HG03521 (cell line): Measurements from ENCODE around the gene CTIF.

Experiments used
- ATAC-seq: cut with Tn5 transposase; IDR thresholded peaks from one replicate; pipeline ENCODE4 v1.9.1; 2021; ENCODE audit warnings: mild to moderate bottlenecking, moderate library complexity; ENCODE audit not compliant: unreplicated experiment

Gene CTIF

GRCh38 chr18:48838166-48838775 is 299.4 kb downstream of the CTIF start:
- ATAC-seq: no peak

DNA sequence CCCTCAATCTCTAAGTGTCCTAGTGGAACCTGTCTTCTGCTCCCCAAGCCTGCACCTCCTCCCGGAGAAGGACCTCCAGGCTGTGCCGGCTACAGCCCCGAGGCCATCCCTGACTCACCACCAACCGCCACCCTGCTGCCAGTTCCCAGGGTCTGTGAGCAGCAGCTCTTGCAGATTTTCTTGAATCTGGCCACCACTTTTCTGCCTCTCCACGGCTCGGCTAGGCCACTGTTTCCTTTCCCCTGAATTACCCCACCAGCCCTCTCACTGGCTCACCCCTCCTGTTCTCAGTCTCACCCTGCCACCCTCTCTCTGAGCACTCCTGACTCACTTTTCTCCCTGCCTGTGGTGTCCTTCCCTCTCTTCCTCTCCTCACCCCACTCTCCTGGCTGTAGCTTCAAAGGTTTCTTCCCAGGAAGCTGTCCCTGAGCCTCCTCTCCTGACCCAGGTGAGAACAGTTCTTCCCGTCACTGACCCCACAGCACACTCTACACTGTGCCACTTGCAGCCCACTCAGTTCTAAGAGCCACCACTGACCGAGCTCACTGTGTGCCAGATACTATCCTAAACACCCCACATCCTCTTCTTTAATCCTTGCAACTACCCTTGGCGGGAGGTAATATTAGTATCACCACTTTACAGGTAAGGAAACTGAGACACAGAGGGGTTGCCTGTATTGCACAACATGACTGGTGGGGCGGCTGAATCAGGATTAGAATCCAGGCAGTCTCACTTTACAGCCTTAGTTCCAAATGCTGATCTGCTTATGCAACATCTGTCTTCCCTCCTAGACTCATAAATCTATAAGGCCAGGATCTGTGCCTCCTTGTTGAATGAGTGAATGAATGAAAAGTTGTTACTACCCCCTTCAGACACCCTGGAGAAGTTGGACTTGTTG is 300.3 kb downstream of the CTIF start:
- ATAC-seq: no peak

- ATAC-seq: no peak
Measured at GRCh38 chr18:48839819-48840490, 301.1 kb downstream of the CTIF start.

DNA sequence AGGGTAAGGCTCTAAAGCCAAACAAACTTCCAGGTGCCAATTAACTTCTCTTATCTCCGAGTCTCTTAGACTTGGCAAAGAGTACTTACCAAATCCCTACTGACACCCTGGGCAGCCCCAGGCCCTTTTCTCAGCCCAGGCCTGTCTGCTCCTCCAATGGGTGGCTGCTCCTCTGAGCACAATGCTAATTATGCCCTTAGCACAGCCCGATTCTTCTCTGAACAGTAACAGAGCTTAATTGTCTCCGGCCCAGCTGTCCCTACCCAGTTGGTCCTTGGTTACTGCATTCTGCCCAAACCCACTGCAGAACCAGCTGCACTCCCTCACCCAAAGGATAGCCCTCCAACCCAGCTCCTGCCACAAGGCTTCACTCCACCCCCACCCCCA is 301.7 kb downstream of the CTIF start:
- no peak for ATAC-seq

DNA sequence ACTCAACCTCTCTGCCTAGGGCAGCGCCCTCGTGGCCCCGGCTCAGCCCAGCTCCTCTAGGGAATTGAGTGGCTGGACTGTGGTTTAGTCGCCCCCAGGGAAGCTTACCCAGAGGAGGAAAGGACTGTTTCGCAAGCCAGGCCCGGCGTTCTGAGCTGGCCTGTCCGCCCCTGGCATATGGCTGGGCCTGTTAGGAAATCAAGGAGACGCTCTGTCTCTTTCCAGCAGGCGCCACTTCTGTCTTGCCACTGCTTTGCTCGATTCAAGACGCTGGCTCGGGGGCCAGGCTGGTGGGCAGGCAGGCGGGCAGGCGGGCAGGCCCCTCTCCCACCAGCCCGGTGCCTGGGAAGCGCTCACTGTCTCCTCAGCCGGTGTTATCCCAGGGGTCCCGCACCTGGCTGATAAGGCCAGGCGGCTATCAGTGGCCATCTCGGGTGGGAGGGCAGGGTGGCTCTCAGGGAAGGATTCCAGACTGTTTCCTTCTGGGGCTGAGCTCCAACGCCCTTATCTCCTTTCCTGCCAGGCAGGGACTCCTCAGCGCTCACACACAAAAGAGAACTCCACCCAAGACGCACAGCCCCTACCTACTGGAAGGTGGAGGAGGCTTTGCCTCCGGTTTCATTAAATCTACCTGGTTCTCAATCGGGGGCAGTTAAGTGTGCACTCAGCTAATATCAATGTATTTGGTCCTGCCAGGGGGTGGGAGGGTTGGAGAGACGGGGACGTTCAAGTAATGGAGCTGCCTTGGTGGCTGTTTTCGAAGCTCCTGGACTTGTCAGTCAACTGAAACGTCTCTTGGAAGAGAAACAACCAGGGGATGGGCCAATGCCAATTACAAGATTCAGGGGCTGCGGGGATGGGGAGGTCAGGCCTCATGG is 302.8 kb downstream of the CTIF start:
- ATAC-seq: no peak

DNA sequence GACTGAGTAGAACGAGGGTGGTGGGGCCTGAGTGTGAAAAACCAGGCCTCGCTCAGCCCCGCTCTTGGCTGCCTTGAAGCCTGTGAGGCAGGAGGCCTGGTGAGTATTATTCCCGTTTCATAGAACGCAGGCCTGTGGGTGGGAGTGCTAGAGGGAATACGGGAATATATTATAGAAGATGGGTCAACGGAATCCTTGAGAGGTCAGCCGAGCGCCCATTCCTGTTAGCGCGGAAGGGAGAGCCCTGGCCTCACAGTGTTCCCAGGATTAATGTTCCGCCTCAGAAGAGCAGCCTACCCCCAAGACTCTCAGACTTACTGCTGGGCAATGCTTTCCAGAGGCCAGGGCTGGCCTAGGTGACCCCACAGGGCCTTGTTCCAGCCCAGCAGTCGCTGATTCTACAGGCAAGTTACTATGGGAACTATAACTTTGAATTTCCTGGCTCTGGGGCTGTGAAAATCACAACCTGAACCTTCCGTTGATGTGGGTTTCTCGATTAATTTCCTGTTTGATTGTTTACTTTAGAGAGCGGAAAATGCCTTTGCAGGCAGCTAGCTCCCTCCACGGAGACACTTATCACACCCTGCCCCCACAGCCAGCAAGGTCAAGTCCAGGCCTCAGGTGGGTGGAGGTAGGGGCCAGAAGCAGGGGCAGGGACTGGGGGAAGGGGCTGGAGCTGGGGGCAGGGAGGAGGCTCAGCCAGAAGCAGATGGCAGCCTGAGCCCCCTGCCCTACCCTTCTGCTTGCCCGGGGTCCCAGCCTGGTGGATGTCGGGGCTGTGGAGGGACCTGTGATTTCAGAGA is 303.6 kb downstream of the CTIF start:
- no peak for ATAC-seq

GRCh38 chr18:48843162-48843561 is 304.3 kb downstream of the CTIF start:
- no peak for ATAC-seq

- ATAC-seq: no peak
Measured at GRCh38 chr18:48843596-48843995, 304.8 kb downstream of the CTIF start.

DNA sequence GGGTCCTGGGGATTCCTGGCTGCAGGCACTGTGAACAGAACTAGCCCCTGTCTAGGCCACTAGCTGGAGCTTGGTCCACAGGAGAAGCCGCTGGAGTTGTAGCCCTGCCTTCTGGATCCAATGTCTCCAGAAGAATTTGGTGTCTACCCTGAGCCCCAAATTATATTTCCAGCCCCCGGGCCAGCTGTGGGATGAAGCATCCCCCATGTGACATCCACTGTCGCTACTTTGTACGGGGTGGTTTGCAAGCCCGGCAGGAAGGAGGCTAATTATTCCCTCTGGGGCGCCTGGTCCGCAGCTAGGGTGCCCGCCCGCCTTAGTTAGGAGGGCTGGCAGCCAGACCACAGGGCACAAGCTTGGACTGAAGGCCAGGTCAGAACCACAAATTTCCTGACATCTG is 305.4 kb downstream of the CTIF start:
- no peak for ATAC-seq

- no peak for ATAC-seq
Measured at GRCh38 chr18:48845174-48845573, 306.3 kb downstream of the CTIF start.

DNA sequence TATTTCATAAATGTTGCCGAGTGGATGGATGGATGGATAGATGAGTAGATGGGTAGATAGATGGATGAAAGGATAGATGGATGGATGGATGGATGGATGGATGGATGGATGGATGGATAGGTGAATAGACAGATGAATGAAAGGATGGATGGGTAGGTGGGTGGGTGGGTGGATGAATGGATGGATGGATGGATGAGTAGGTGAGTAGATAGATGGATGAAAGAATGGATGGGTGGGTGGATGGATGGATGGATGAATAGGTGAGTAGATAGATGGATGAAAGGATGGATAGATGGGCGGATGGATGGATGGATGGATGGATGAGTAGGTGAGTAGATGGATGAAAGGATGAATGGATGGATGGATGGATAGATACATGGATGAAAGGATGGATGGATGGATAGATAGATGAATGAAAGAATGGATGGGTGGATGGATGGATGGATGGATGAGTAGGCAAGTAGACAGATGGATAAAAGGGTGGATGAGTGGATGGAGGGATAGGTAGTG is 307.6 kb downstream of the CTIF start:
- ATAC-seq: no peak

DNA sequence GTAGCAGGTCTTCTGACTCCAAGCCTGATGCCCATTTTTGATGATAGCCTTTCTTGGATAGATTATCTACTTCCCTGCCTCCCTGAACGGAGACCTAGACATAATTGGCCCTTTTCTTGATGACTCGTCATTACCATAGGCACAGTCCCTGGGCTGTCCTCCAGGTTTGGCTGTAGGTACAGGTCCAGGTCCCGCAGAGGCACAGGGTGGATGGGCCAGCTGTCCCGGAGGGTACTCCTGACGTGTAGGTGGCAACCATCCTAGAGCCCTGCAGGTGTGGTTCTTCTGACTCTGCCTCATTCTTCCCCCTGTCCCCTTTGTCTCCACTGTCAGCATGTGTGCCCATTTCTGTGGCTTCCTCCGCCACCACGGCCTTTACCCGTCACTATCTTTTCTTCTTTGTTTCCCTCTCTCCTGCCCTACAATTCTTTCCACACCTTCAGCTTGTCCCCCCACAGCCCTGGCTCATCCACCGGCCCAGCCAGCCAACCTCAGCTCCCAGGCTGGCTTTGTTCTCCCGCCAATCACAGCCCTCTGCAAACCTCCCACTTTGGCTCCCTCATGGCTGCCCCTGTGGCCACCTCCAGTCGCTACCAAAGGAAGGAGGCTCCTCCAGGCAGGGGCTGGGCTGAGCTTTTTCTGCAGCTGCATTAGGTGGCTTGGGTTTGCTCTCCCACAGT is 309.1 kb downstream of the CTIF start:
- no peak for ATAC-seq

DNA sequence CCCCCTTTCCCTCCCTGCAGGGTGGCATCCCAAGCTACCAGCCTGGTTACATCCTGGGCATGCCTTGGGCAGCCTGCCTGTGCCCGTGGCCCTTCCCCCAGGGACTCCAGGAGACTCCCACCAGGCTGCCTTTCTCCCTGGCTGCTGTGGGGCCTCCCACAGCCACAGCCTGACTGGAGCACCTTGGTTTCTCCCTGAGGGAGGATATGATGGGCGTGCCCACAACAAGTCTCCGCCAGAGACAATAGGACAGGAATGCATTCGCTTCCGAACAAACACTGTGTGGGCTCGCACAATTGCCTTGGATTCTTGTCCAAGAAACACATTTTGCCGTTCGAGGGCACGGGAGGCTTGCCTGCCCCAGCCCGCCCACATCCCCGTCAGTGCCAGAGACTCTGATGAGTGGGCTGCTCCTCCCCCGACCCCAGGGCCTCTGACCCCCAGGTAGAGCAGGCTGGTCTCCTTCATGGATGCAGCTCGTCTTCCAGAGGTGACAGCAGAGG is 309.9 kb downstream of the CTIF start:
- no peak for ATAC-seq

DNA sequence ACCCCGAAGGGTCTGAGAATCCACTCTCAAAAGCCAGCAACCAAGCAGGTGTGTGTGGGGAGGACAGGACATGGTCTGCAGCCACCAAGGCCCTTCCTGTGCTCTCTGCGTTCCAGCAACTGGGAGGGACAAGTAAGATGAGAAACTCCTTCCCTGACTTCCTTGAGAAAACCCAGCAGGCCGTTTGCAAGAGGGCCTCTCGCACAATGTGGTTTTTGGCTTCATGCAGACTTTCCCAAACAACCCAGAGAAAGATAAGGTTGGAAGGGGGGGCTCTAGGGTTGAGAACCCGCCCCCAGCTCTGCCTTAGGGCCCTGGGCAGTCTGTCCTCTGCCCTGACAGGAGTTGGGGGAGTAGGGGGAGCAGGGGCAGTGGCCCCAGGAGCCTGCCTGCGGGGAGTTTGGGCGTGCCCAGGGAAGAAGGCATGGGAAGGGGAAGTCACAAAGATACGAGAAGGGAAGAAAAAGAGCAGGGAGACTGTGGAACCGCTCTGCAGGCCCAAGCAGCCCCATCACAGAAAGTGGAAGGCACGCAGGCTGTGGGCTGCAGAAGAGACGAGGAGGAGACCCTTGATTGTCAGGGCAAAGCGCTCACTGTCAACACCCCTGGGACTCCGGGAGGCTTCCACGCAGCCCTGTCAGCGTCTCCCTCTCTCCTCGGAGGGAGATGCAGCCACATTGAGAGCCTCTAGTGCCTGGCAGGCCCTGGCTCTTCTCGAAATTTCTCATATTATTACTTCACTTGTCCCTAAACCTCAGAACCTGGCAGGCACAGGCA is 312.2 kb downstream of the CTIF start:
- no peak for ATAC-seq

DNA sequence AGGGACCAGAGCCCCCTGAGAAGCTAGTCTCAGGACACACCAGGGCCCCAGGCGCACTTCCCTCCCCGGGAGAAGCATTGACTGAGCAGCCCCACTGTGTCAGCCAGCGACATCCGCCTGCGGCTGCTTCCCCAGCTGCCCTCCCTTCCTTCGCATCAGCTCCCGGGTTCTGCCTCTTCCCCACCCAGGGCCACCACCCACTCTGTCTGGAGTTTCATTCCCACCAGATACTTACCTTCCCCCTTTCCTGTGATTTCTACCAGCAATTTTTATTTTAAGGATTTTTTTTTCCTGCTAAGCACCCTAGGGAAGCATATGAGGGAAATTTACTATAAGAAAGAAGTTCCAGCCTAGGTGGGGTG is 312.7 kb downstream of the CTIF start:
- ATAC-seq: no peak

- no peak for ATAC-seq
Measured at GRCh38 chr18:48852292-48852691, 313.5 kb downstream of the CTIF start.

DNA sequence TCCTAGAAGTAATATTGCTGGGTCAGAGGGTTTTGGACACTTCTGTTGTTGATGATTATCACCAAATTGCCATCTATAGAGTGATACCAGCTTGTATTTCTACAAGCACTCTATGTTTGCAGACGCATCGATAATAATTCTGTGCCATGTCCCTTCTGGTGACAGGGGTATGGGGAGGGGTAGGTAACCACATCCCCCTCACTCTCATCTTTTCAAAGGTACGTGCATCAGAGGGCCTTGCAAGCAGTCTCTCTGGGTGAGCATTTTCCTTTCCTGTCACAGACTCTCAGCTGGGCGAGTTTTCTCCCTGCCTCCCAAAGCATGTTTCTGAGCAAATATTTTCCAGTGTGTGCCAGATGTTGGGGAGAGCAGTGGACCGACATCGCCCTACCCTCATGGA is 314.0 kb downstream of the CTIF start:
- ATAC-seq: no peak

DNA sequence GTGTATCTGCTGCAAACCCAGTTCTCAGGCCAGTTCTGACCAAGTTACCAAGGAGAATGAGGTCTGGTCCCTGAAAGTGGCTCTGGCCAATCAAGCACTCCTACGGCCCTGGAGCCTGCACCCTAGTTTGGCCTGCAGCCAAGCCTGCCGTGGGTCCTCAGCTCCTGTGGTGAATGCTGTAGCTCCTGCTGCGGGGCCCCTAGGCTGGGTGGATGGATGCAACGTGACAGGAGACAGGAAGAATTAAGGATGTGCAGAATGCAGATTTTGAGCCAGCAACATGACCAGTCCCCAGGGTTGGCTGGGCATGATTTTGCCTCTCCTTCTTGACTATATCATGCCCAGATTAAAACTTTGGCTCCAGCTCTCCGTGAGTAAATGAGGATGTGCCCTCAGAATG is 314.8 kb downstream of the CTIF start:
- ATAC-seq: no peak

GRCh38 chr18:48854780-48855179 is 315.9 kb downstream of the CTIF start:
- no peak for ATAC-seq
